HEK293T (cell line): ENCODE data around the gene BICD1.

Source experiments
- CTCF ChIA-PET: fragments of 350-600 bp; formaldehyde crosslinking; extraction: SDS; loops from one replicate; lab custom pipeline; 2021; ENCODE audit warnings: antibody characterized with exemption, inconsistent platforms; lab: Yijun Ruan, JAX
- POLR2A ChIA-PET: fragments of 350-600 bp; formaldehyde crosslinking; extraction: SDS; loops from one replicate; lab custom pipeline; 2020; ENCODE audit warnings: antibody characterized with exemption, inconsistent platforms; lab: Yijun Ruan, JAX
- DNase-seq: peaks from one replicate; pipeline ENCODE4 v3.0.0; 2012; ENCODE audit warnings: mixed read lengths; ENCODE audit errors: extremely low spot score
- ARNT ChIP-seq: fragments of 450-650 bp; IDR thresholded peaks from 2 replicates; pipeline ENCODE4 v1.6.1; 2017; ENCODE audit warnings: mild to moderate bottlenecking
- BHLHE40 ChIP-seq: fragments of 450-650 bp; IDR thresholded peaks from 2 replicates; pipeline ENCODE4 v1.6.1; 2016; ENCODE audit warnings: mild to moderate bottlenecking, moderate library complexity, borderline replicate concordance
- CTBP1 ChIP-seq: fragments of 450-650 bp; IDR thresholded peaks from 2 replicates; pipeline ENCODE4 v1.6.1; 2016; ENCODE audit warnings: borderline replicate concordance
- ELF4 ChIP-seq: fragments of 450-650 bp; IDR thresholded peaks from 2 replicates; pipeline ENCODE4 v1.6.1; 2017; ENCODE audit warnings: antibody characterized with exemption
- FOXA1 ChIP-seq: fragments of 450-650 bp; IDR thresholded peaks from 2 replicates; pipeline ENCODE4 v1.6.1; 2016; ENCODE audit warnings: mild to moderate bottlenecking
- FOXK2 ChIP-seq: fragments of 450-650 bp; IDR thresholded peaks from 2 replicates; pipeline ENCODE4 v1.6.1; 2016; ENCODE audit warnings: mild to moderate bottlenecking
- FOXM1 ChIP-seq: fragments of 450-650 bp; IDR thresholded peaks from 2 replicates; pipeline ENCODE4 v1.6.1; 2017; ENCODE audit warnings: mild to moderate bottlenecking, borderline replicate concordance
- HDGF ChIP-seq: fragments of 450-650 bp; IDR thresholded peaks from 2 replicates; pipeline ENCODE4 v1.6.1; 2017; ENCODE audit warnings: antibody characterized with exemption, borderline replicate concordance
- L3MBTL2 ChIP-seq: fragments of 450-650 bp; conservative IDR thresholded peaks from 2 replicates; pipeline ENCODE4 v1.6.1; 2016; ENCODE audit warnings: mild to moderate bottlenecking
- LEF1 ChIP-seq: fragments of 450-650 bp; IDR thresholded peaks from 2 replicates; pipeline ENCODE4 v1.6.1; 2017; ENCODE audit warnings: mild to moderate bottlenecking, borderline replicate concordance
- NFRKB ChIP-seq: fragments of 450-650 bp; IDR thresholded peaks from 2 replicates; pipeline ENCODE4 v1.6.1; 2016; ENCODE audit warnings: mild to moderate bottlenecking, moderate library complexity
- SP1 ChIP-seq: fragments of 450-650 bp; IDR thresholded peaks from 2 replicates; pipeline ENCODE4 v1.6.1; 2017
- SUZ12 ChIP-seq: fragments of 450-650 bp; IDR thresholded peaks from 2 replicates; pipeline ENCODE4 v1.6.1; 2016; ENCODE audit warnings: mild to moderate bottlenecking
- TARDBP ChIP-seq: fragments of 450-650 bp; IDR thresholded peaks from 2 replicates; pipeline ENCODE4 v1.6.1; 2016
- ZNF384 ChIP-seq: fragments of 450-650 bp; IDR thresholded peaks from 2 replicates; pipeline ENCODE4 v1.6.1; 2016
- TF ChIP-seq, protein P1 (sequence below): fragments of 450-650 bp; IDR thresholded peaks from 2 replicates; pipeline ENCODE4 v1.6.1; 2016

Gene BICD1

DNA sequence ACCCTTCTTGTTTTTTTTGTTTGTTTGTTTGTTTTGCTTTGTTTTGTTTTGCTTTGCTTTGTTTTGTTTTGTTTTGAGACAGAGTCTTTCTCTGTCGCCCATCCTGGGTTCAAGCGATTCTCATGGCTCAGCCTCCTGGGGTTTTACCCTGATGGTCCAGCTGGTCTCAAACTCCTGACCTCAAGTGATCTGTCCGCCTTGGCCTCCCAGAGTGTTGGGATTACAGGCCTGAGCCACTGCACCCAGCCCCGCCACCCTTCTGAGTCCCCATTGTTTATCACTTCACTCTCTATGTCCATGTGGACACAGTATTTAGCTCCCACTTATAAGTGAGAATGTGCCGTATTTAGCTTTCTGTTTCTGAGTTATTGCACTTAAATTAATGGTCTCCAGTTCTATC is 36.9 kb upstream of the BICD1 start:
- POLR2A ChIA-PET, result no interaction called here
- DNase-seq, result no peak

GRCh38 chr12:32070370-32070769 is 36.3 kb upstream of the BICD1 start:
- TF ChIP-seq TARDBP (no peak), ARNT (no peak), SUZ12 (no peak), SP1 (no peak), ELF4 (no peak), BHLHE40 (no peak), NFRKB (no peak), HDGF (no peak), CTBP1 (no peak), ZNF384 (no peak), LEF1 (no peak), FOXM1 (no peak), FOXA1 (no peak), FOXK2 (no peak), L3MBTL2 (no peak)
- TF ChIP-seq, protein P1, sequence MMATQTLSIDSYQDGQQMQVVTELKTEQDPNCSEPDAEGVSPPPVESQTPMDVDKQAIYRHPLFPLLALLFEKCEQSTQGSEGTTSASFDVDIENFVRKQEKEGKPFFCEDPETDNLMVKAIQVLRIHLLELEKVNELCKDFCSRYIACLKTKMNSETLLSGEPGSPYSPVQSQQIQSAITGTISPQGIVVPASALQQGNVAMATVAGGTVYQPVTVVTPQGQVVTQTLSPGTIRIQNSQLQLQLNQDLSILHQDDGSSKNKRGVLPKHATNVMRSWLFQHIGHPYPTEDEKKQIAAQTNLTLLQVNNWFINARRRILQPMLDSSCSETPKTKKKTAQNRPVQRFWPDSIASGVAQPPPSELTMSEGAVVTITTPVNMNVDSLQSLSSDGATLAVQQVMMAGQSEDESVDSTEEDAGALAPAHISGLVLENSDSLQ, result no peak
- DNase-seq, result no peak
- POLR2A ChIA-PET, result no interaction called here
- CTCF ChIA-PET, result interaction anchor here (1.3 kb wide), 1 partner anchor 8 kb away, joined by 4 read pairs; no protein-coding TSS in a partner anchor

More for the DNA sequence above, 36.9 kb upstream of the BICD1 start:
- no peak for TF ChIP-seq SP1
- TF ChIP-seq FOXK2, result no peak
- no peak for TF ChIP-seq TARDBP
- no peak for TF ChIP-seq SUZ12
- TF ChIP-seq ZNF384, result no peak
- CTCF ChIA-PET, result interaction anchor here (1.3 kb wide), 1 partner anchor 9 kb away, joined by 4 read pairs; no protein-coding TSS in a partner anchor

DNA sequence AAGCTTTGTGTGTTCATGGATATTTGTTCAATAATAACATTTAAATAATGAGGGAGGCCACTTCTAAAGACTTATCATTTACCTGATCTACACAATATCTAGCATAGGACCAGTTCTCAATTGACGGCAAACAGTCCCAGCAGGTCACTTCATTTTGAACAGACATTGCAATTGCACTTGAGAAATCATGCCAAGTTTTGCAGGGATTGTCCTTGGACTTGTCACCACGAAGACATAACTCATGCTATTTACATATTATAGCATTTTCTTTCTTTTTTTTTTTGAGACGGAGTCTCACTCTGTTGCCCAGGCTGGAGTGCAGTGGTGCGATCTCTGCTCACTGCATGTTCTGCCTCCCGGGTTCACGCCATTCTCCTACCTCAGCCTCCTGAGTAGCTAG is 34.5 kb upstream of the BICD1 start:
- no peak for DNase-seq
- TF ChIP-seq L3MBTL2 (no peak), FOXM1 (no peak), LEF1 (no peak), ELF4 (no peak), SP1 (no peak), FOXA1 (no peak), TARDBP (no peak), BHLHE40 (no peak), CTBP1 (no peak)
- TF ChIP-seq, protein P1, result no peak
- CTCF ChIA-PET, result interaction anchor here (0.7 kb wide), 1 partner anchor 88 kb away, joined by 3 read pairs; no protein-coding TSS in a partner anchor
- POLR2A ChIA-PET, result no interaction called here

GRCh38 chr12:32074432-32074831 is 32.2 kb upstream of the BICD1 start:
- no peak for DNase-seq
- TF ChIP-seq, protein P1, result no peak
- TF ChIP-seq ELF4, result no peak
- TF ChIP-seq NFRKB, result no peak
- no peak for TF ChIP-seq HDGF
- TF ChIP-seq TARDBP, result no peak
- no peak for TF ChIP-seq FOXK2
- no peak for TF ChIP-seq LEF1
- no peak for TF ChIP-seq SP1
- ChIA-PET CTCF (no interaction called here), POLR2A (no interaction called here)

- CTCF ChIA-PET, result no interaction called here
- POLR2A ChIA-PET, result no interaction called here
- TF ChIP-seq FOXA1, result no peak
- TF ChIP-seq HDGF, result no peak
- no peak for TF ChIP-seq SP1
- TF ChIP-seq ELF4, result no peak
- TF ChIP-seq NFRKB, result no peak
- TF ChIP-seq BHLHE40, result no peak
- no peak for TF ChIP-seq ARNT
- TF ChIP-seq, protein P1, result no peak
- TF ChIP-seq SUZ12, result no peak
- no peak for TF ChIP-seq FOXK2
- no peak for TF ChIP-seq CTBP1
- TF ChIP-seq ZNF384, result no peak
- no peak for TF ChIP-seq FOXM1
- TF ChIP-seq TARDBP, result no peak
- no peak for TF ChIP-seq LEF1
- no peak for TF ChIP-seq L3MBTL2
- DNase-seq, result no peak
These were observed 29.7 kb upstream of the BICD1 start for GRCh38 chr12:32076941-32077340.

DNA sequence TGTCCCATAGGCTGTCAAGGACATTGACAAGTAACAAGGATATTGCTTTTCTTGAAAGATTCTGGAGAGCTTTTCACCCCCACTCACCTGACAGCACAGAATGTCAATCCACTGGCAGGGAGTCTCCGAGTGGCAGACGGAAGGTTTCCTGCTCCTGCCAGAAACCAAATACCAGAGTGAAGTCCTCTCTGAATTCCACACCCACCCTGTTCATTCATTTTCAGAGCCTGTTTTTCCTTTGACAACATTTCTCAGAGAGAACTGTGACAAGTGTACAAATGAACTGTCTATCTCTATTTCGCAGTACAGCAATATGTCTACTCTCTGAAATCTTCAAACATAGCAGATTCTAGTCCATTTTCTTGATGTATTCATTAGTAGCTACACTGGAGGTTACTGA is 26.2 kb upstream of the BICD1 start:
- TF ChIP-seq CTBP1 (no peak), SUZ12 (no peak), L3MBTL2 (no peak), ZNF384 (no peak), NFRKB (no peak), LEF1 (no peak), HDGF (no peak), BHLHE40 (no peak), ELF4 (no peak)
- TF ChIP-seq, protein P1, result no peak
- no peak for DNase-seq
- ChIA-PET CTCF (no interaction called here), POLR2A (no interaction called here)
